GM19463 (cell line): Measurements from ENCODE around the gene MYO10.
"Not testable (repeated sequence)": the region's sequence is repeated elsewhere in the genome, so short reads cannot be mapped to it uniquely, and the experiment has no call there.

Experiments used
- ATAC-seq: cut with Tn5 transposase; IDR thresholded peaks from one replicate; pipeline ENCODE4 v1.9.1; 2021; ENCODE audit warnings: mild to moderate bottlenecking, moderate library complexity; ENCODE audit not compliant: unreplicated experiment

Gene MYO10

DNA sequence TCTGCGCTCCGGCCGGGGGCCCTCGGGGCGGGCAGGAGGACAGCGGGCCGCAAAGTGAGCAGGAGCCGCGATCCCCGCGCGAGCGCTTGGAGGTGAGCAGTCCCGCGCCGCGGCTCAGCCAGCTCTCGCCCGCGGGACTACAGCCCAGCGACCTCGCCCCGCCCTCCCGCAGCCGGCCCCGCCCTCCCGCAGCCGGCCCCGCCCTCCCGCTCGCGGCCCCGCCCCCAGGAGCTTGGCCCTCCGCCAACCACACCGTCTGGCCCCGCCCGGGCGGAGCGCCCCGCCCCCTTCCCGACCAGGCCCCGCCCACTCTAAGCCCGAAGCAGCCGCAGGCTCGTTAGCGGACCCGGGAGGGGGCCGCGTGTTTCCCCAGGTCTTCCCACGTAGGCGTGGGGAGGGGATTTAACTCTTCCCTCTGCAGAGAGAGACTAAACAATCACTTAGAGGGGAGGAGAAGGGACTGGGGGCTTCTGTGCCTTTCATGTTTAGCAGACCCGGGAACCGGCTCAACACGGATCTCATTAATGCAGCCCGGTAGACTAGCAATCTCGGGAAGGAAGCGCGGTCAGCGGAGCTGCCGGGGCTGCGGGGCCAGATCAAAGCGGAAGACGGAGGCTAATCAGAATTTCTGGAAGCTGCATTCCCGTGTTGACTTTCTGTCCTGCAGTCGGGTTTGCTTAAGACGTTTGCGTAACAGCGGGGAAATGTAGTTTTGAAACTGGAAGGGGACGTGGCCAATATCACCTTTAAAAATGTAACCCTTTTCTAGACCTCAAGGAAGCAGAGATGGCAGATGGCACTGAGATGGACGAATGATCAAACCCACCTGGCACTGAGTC, at the start of gene MYO10:
Gene MYO10, minus strand, starts transcription at position 139 of the 839 bp plus-strand sequence. CDS start 480 bp downstream, outside the sequence.
- ATAC-seq, result peak; percentile 59

GRCh38 chr5:16985304-16985703, 49.2 kb upstream of the MYO10 start:
- ATAC-seq, result not testable (repeated sequence)

- no peak for ATAC-seq
Measured at GRCh38 chr5:16983972-16984371, 47.9 kb upstream of the MYO10 start.

- no peak for ATAC-seq
Measured at GRCh38 chr5:16983022-16983639, 47.0 kb upstream of the MYO10 start.

GRCh38 chr5:16981700-16982099, 45.6 kb upstream of the MYO10 start:
- no peak for ATAC-seq

- ATAC-seq, result no peak
Measured at GRCh38 chr5:16980983-16981382, 44.9 kb upstream of the MYO10 start.

GRCh38 chr5:16978296-16978695, 42.2 kb upstream of the MYO10 start:
- ATAC-seq, result no peak

GRCh38 chr5:16976625-16977008, 40.5 kb upstream of the MYO10 start:
- peak; percentile 76 for ATAC-seq

DNA sequence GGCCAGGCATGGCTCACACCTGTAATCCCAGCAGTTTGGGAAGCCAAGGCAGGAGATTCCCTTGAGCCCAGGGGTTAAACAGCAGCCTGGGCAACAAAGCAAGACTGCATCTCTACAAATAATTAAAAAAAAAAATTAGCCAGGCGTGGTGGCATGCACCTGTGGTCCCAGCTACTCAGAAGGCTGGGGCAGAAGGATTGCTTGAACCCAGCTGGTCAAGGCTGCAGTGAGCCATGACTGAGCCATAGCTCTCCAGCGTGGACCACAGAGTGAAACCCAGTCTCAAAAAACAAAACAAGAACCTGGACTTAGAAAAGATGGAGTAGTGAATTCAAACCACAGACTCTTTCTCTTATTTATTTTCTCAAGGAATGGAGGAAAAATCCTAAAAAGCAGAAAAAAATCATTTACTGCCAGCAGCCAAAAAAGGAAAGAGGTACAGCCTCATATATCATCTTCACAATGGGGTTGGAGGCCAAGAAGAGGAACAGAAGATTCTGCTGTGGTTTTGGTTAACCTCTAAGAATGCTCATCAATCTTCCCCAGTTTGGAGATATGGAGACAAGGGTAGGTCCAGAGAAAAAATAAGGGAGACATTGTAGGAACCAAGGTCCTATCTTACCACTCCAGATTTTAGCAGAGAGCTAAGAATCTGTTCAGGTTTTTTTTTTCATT, 40.0 kb upstream of the MYO10 start:
- peak; percentile 76 for ATAC-seq

GRCh38 chr5:16974981-16975380, 38.9 kb upstream of the MYO10 start:
- no peak for ATAC-seq

GRCh38 chr5:16970826-16971225, 34.7 kb upstream of the MYO10 start:
- no peak for ATAC-seq

- ATAC-seq, result no peak
Measured at GRCh38 chr5:16970260-16970659, 34.2 kb upstream of the MYO10 start.

DNA sequence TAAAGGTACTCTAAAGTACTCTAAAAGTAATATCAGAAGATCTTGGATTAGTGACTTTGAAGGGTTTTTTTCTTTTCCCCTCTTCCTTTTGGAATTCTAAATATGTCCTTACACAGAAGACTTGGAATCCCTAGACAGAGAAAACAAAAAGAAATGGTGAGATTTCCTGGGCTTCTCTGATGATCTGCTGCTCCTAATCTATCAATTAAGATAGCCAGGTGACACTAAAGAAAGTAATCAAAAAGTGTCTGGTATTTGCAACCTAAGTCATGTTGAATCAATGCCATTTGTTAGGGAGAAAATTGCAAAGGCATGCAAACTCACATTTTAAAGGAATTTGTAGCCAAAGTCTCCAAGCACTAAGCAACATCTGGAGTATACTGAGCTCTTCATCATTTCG, 29.5 kb upstream of the MYO10 start:
- no peak for ATAC-seq

DNA sequence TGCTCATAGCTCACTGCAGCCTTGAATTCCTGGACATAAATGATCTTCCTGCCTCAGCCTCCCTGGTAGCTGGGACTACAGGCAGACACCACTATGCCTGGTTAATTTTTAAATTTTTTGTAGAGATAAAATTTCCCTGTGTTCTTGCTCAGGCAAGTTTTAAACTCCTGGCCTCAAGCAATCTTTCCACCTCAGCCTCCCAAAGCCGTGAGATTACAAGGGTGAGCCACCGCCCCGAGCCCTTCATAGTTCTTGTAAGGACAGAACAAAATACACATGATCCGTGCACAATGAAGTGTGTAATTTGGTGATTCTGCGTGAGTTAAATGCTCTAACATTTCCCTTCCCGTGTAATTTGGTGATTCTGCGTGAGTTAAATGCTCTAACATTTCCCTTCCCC, 27.7 kb upstream of the MYO10 start:
- ATAC-seq, result no peak

- no peak for ATAC-seq
Measured at GRCh38 chr5:16961131-16961530, 25.0 kb upstream of the MYO10 start.

GRCh38 chr5:16957304-16958196, 21.5 kb upstream of the MYO10 start:
- no peak for ATAC-seq

GRCh38 chr5:16953729-16954128, 17.6 kb upstream of the MYO10 start:
- no peak for ATAC-seq

DNA sequence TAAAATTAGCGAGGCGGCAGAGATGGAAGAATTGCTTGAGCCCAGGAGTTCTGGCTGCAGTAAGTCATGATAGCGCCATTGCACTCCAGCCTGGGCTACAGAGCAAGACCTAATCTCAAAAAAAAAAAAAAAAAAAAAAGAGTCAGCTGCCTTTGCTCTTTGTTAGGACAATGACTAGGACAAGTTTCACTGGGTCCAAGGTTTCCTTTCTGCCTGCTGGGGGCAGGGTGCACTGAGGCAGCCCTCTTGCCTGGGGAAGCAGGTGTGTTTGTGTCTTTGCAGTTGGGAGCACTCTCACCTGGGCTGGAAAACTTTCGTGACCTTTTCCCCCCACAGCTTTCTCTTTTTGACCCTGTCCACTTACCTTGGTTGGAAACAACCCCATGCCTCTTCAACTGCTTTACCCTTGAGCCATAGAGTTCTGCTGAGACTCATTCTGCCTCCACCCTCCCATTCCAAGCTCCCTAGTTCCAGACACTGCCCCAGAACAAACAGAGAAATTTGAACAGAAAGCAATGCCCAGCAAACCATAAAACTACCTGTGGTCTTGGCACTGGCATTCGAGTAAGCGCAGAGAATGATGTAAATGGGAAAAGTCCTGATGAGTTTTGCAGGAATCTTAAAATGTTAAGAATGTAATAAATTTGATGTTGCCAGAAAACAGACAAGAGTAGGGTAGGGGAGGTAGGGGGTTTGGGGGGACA, 17.0 kb upstream of the MYO10 start:
- ATAC-seq, result no peak

DNA sequence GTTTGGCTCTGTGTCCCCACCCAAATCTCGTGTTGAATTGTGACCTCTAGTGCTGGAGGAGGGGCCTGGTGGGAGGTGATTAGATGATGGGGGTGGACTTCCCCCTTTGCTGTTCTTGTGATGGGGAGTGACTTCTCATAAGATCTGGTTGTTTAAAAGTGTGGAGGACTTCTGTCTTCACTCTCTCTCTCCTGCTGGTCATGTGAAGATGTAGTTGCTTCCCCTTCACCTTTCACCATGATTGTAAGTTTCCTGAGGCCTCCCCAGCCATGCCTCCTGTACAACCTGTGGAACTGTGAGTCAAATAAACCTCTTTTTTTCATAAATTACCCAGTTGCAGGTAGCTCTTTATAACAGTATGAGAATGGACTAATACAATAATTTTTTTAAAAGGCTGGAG, 10.6 kb upstream of the MYO10 start:
- no peak for ATAC-seq

DNA sequence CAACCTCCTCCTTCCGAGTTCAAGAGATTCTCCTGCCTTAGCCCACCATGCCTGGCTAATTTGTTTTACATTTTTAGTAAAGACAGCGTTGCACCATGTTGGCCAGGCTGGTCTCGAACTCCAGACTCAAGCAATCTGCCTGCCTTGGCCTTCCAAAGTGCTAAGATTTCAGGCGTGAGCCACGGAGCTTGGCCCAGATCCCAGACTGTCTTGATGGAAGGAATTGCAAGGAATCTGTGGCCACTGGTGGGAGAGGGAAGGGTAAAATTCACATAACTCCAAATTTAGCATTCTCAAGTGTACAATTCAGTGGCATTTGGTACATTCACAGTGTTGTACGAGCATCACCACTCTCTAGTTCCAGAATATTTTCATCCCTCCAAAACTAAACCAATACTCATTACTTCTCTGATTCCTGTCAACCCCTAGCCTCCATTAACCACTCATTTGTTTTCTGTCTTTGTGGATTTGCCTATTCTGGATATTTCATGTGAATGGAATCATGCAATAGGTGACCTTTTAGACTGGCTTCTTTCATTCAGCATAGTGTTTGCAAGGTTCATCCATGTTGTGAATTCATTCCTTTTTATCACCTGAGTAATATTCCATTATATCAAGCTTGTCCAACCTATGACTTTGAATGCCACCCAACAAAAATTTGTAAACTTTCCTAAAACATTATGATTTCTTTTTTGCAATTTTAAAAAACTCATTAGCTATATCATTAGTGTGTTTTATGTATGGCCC, 8.9 kb upstream of the MYO10 start:
- no peak for ATAC-seq
